T-helper 2 cell treated with Interferon-gamma antibody and Interleukin-4, amounts not matched to agents 100 ng/mL and 5 ng/mL, for 36 hours (primary cell): ENCODE results near the gene FDCSP. TPM values are rescaled to one million over a fixed set of nuclear protein-coding genes. Genes with fewer than 3 reads are reported as not detected.
"Not testable (repeated sequence)": the region's sequence is repeated elsewhere in the genome, so short reads cannot be mapped to it uniquely, and the experiment has no call there.

ENCODE experiments used
- intact Hi-C: fragments of 100-400 bp; cut with micrococcal nuclease; formaldehyde crosslinking; loops from one replicate; pipeline ENCODE4 v1.15.1; 2023
- total RNA-seq: library from RNA; stranded (reverse); gene quantifications from 2 replicates; pipeline ENCODE4 v1.2.3, GENCODE V29; 2022

FDCSP gene
- total RNA-seq, 1 donor from 2014 or later, result not detected

- intact Hi-C loops, result no loop called here
Measured at GRCh38 chr4:70239131-70239883, 13.4 kb downstream of the FDCSP start.

DNA sequence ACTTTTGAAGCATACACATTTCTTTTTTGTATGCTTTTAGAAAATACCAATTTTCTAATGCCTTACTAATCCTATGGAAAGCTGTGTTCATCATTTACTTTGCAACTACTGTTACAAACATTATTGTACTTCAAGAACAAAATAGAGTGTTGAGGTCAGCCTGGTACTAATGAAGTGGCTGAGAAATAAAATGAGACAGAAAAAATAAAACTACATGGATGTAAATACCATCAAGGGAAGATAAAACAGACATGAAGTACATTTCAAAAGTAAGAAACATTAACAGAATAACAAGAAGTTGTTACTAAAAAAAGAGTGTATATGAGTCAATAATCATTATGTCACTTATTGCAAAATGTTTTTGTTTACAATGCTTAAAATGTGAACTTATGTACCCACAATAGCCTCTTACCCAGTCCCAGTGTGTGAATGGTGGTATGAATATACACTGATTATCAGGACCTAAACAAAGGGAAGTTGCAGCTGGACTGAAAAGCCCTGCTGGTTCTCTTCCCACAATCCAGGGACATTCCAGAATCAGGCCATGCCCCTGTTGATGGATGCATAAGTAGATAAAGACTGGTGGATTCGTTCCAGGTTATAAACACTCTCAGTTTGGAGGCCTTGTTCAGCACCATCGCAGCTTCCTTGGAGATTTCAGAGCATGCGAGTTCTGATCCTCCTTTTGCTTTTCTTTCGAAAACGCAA, 14.1 kb downstream of the FDCSP start:
- intact Hi-C loops, result no loop called here

GRCh38 chr4:70242297-70242696, 16.4 kb downstream of the FDCSP start, which contains the start of gene CSN3:
CSN3 (plus strand) TSS chr4:70242597; CDS start chr4:70244820, 2,223 bp downstream.
- intact Hi-C loops, result not testable (repeated sequence)

DNA sequence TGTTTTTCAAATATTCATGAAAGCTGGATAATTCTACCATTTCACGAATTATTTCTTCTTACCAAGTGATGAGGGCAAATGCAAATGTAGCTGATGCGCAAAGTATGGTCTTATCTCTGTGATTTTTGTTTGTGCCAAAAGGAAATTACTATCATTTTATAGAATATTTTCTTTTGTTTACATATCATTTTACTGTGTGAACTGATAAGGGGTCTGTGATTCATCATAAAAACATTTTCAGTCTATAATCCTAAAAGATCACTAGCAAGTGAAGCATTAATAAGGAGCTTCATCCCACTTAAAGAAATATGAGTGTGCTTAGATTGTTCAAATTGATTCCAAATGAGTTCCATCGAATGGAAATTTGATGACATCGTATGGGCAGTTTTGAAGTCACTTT, 17.2 kb downstream of the FDCSP start:
- intact Hi-C loops, result no loop called here

- intact Hi-C loops, result no loop called here
Measured at GRCh38 chr4:70251250-70251944, 25.5 kb downstream of the FDCSP start.

DNA sequence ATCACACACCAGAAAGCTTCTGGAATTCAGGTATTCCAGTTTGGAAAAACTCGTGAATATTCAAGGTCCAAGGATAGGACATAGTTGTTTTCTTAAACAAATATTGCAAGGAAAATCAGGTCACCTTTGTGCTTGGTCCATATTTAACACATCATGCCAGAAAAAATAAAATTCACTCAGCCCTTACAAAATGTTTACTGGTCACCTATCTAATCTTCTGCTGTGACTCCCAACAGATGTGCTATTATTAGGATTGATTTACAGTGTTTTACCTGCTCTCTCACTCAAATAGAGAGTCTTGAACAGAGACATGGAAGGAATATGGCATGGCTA, 26.0 kb downstream of the FDCSP start:
- intact Hi-C loops, result no loop called here

DNA sequence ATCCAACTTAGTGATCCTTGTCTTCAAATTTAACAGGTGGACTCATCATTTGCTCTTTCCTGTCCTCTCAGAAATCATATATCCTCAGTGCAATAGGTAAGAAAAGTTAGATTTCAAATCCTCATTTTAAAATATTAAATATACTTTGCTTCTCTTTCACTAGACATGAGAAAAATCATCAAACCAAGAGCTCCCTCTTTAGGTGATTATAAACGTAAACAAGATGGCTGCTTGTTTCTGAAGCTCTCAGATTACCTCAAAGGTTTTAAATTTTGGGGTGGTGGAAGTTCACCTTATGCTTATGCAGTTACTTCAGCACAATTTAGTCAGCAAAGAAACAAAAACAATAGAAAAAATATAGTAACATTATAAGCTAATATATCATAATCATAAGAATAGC, 43.8 kb downstream of the FDCSP start:
- intact Hi-C loops, result no loop called here

DNA sequence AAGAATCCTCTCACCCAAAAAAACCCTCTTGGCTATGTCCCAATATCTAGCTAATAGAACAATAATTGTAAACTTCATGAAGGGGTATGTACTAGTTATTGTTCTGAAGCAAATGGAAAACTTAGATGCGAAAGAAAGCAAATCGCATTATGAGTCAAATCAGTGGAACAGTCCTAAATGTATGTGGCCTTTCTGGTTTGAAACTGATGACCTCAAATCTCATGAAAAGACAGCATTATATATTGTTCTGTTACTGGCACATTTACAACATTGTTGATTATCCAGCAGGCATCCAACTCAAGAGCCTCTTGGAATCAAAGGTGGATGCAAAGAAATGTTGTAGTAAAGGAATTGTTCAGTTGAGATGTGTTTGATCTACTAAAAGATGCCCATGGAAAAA, 51.2 kb downstream of the FDCSP start:
- intact Hi-C loops, result no loop called here

DNA sequence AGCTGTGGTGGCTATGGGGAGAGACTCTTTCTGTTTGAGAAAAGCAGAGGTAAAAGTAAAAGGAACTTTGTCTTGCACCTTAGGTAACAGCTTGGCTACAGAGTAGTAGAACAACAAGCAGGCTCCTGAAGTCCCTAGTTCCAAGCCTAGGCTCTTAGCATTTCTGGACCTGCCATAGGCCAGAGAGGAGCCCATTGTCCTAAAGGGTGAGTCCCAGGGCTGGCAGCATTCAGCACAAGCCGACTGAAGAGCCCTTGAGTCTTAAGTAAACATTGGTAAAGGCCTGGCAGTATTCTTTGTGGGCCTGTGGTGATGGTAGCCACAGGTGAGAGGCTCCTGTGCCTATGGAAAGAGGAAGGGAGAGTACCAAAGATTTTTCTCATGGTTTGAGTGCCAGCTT, 54.6 kb downstream of the FDCSP start:
- intact Hi-C loops, result no loop called here

Other genes starting within 250 kb of the FDCSP start
- not detected in 2 replicates for gene STATH, start 230.2 kb upstream of the FDCSP start, total RNA-seq
- gene HTN3, start 197.7 kb upstream of the FDCSP start, total RNA-seq, result not detected in 2 replicates
- not detected in 2 replicates for gene HTN1, start 175.7 kb upstream of the FDCSP start, total RNA-seq
- gene PRR27, start 71.9 kb upstream of the FDCSP start, total RNA-seq, result not detected in 2 replicates
- not detected in 2 replicates for gene ODAM, start 30.4 kb upstream of the FDCSP start, total RNA-seq
- not detected in 2 replicates for gene CSN3, start 16.5 kb downstream of the FDCSP start, total RNA-seq
- gene CABS1, start 108.9 kb downstream of the FDCSP start, total RNA-seq, result not detected in 2 replicates
- gene SMR3A, start 134.6 kb downstream of the FDCSP start, total RNA-seq, result not detected in 2 replicates
- not detected in 2 replicates for gene SMR3B, start 157.0 kb downstream of the FDCSP start, total RNA-seq
- gene OPRPN, start 171.8 kb downstream of the FDCSP start, total RNA-seq, result not detected in 2 replicates
- gene MUC7, start 246.1 kb downstream of the FDCSP start, total RNA-seq, result not detected in 2 replicates